ENCODE results near the gene HBD.

GRCh38 chr11:5196731-5197130 lies 37.6 kb downstream of the HBD start:
- TF ChIP-seq, protein P1, sequence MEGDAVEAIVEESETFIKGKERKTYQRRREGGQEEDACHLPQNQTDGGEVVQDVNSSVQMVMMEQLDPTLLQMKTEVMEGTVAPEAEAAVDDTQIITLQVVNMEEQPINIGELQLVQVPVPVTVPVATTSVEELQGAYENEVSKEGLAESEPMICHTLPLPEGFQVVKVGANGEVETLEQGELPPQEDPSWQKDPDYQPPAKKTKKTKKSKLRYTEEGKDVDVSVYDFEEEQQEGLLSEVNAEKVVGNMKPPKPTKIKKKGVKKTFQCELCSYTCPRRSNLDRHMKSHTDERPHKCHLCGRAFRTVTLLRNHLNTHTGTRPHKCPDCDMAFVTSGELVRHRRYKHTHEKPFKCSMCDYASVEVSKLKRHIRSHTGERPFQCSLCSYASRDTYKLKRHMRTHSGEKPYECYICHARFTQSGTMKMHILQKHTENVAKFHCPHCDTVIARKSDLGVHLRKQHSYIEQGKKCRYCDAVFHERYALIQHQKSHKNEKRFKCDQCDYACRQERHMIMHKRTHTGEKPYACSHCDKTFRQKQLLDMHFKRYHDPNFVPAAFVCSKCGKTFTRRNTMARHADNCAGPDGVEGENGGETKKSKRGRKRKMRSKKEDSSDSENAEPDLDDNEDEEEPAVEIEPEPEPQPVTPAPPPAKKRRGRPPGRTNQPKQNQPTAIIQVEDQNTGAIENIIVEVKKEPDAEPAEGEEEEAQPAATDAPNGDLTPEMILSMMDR (conservative IDR thresholded peaks at IDR 0.05): no peak
- no peak for TF ChIP-seq EZH2 (IDR thresholded peaks at IDR 0.05; ENCODE audit: low read depth)

Measured in PC-9 (cell line).